ENCODE results near the gene NUDT21.
A peak's percentile ranks its signal among the peaks of the same experiment; 100 is the strongest.

DNA sequence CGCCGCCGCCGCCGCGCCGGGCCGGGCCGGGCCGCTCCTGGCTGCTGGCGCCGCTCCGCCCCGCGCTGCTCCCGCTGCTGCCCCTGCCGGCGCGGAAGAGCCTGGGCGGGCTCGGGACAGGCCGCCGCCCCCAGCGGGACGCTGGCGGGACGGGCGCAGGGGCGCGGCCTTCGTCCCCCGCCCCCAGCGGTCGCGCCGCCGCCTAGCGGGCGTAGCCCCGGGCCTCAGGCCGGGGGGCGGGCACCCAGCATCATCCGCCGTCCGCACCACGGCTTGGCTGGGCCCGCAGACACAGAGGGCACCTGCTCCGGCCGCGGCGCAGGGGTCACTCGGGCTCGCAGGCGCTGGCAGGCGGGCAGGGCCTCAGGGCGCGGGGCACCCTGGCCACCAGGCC is 25.7 kb downstream of the NUDT21 start, which contains the start of gene AMFR:
- no peak for TF ChIP-seq GATA2 (CRISPR knock-in tag; IDR thresholded peaks at IDR 0.05)
- TF ChIP-seq EP300 (IDR thresholded peaks at IDR 0.05; ENCODE audit: borderline replicate concordance in 1 of 2, low read depth in 1 of 2, low read length in 1 of 2) = no peak
- TF ChIP-seq, protein P1, sequence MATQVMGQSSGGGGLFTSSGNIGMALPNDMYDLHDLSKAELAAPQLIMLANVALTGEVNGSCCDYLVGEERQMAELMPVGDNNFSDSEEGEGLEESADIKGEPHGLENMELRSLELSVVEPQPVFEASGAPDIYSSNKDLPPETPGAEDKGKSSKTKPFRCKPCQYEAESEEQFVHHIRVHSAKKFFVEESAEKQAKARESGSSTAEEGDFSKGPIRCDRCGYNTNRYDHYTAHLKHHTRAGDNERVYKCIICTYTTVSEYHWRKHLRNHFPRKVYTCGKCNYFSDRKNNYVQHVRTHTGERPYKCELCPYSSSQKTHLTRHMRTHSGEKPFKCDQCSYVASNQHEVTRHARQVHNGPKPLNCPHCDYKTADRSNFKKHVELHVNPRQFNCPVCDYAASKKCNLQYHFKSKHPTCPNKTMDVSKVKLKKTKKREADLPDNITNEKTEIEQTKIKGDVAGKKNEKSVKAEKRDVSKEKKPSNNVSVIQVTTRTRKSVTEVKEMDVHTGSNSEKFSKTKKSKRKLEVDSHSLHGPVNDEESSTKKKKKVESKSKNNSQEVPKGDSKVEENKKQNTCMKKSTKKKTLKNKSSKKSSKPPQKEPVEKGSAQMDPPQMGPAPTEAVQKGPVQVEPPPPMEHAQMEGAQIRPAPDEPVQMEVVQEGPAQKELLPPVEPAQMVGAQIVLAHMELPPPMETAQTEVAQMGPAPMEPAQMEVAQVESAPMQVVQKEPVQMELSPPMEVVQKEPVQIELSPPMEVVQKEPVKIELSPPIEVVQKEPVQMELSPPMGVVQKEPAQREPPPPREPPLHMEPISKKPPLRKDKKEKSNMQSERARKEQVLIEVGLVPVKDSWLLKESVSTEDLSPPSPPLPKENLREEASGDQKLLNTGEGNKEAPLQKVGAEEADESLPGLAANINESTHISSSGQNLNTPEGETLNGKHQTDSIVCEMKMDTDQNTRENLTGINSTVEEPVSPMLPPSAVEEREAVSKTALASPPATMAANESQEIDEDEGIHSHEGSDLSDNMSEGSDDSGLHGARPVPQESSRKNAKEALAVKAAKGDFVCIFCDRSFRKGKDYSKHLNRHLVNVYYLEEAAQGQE (IDR thresholded peaks at IDR 0.05; ENCODE audit: low read depth, low read length) = no peak
- TF ChIP-seq, protein P2, sequence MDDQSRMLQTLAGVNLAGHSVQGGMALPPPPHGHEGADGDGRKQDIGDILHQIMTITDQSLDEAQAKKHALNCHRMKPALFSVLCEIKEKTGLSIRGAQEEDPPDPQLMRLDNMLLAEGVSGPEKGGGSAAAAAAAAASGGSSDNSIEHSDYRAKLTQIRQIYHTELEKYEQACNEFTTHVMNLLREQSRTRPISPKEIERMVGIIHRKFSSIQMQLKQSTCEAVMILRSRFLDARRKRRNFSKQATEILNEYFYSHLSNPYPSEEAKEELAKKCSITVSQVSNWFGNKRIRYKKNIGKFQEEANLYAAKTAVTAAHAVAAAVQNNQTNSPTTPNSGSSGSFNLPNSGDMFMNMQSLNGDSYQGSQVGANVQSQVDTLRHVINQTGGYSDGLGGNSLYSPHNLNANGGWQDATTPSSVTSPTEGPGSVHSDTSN (IDR thresholded peaks at IDR 0.05) = 0 out of 2 replicates have a peak, but pooled peaks have one; percentile 10
- TF ChIP-seq, protein P3, sequence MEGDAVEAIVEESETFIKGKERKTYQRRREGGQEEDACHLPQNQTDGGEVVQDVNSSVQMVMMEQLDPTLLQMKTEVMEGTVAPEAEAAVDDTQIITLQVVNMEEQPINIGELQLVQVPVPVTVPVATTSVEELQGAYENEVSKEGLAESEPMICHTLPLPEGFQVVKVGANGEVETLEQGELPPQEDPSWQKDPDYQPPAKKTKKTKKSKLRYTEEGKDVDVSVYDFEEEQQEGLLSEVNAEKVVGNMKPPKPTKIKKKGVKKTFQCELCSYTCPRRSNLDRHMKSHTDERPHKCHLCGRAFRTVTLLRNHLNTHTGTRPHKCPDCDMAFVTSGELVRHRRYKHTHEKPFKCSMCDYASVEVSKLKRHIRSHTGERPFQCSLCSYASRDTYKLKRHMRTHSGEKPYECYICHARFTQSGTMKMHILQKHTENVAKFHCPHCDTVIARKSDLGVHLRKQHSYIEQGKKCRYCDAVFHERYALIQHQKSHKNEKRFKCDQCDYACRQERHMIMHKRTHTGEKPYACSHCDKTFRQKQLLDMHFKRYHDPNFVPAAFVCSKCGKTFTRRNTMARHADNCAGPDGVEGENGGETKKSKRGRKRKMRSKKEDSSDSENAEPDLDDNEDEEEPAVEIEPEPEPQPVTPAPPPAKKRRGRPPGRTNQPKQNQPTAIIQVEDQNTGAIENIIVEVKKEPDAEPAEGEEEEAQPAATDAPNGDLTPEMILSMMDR (IDR thresholded peaks at IDR 0.05) = peak; percentile 19
- TF ChIP-seq NRF1 (IDR thresholded peaks at IDR 0.05; ENCODE audit: low read depth, low read length) = peak; percentile 30
- TF ChIP-seq NFIC (IDR thresholded peaks at IDR 0.05; ENCODE audit: borderline replicate concordance) = no peak
- TF ChIP-seq TAF1 (IDR thresholded peaks at IDR 0.05; ENCODE audit: borderline replicate concordance, low read depth, low read length) = peak; percentile 36; the same call in 1 of the 2 replicates
- no peak for TF ChIP-seq GABPA (IDR thresholded peaks at IDR 0.05; ENCODE audit: low read depth)
- TF ChIP-seq SMC3 (IDR thresholded peaks at IDR 0.05; ENCODE audit: low read depth, low read length) = no peak
- TF ChIP-seq SIN3A (IDR thresholded peaks at IDR 0.05; ENCODE audit: borderline replicate concordance, low read depth, low read length) = no peak; the same call in 1 of the 2 replicates
